ENCODE measurements around the gene ALOXE3.
A peak's percentile ranks its signal among the peaks of the same experiment; 100 is the strongest.

The ALOXE3 gene

DNA sequence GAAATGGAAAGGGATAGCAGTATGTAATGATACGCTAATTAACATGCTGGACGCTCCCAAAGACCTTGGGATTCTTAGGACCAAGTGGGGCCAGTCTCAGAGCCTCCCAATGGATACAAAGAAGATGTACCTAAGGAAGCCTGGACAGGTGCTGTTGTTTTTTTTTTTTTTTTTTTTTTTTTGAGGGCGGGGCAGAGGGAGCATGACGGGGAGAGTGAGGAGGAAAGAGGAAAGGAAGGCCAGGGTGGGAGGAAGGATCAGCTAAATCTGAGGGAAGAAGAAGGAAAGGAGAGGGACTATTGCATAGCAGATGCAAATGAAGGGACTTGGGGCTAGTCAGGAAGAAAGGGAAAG lies 41.9 kb upstream of the ALOXE3 start:
- no peak overlapping the region for H3K4me3 ChIP-seq (ENCODE audit: low read depth in 1 of 2, low read length in 2 of 2)
- no peak overlapping the region for H3K27ac ChIP-seq (ENCODE audit: low read depth, low read length)
- no peaks in the 10 kb centered on the region for H3K9me3 ChIP-seq (ENCODE audit: low read length)
- H3K4me1 ChIP-seq (ENCODE audit: insufficient read depth, low read length): peaks cover 50% of the 10 kb centered on the region
- no peaks in the 10 kb centered on the region for H3K27me3 ChIP-seq (ENCODE audit: control insufficient read depth in 1 of 2, insufficient read depth in 2 of 2, low read length in 2 of 2)
- no peak overlapping the region for H3K9ac ChIP-seq (ENCODE audit: low read length)
- peaks cover 24% of the 10 kb centered on the region for H3K36me3 ChIP-seq (ENCODE audit: insufficient read depth, low read length)

DNA sequence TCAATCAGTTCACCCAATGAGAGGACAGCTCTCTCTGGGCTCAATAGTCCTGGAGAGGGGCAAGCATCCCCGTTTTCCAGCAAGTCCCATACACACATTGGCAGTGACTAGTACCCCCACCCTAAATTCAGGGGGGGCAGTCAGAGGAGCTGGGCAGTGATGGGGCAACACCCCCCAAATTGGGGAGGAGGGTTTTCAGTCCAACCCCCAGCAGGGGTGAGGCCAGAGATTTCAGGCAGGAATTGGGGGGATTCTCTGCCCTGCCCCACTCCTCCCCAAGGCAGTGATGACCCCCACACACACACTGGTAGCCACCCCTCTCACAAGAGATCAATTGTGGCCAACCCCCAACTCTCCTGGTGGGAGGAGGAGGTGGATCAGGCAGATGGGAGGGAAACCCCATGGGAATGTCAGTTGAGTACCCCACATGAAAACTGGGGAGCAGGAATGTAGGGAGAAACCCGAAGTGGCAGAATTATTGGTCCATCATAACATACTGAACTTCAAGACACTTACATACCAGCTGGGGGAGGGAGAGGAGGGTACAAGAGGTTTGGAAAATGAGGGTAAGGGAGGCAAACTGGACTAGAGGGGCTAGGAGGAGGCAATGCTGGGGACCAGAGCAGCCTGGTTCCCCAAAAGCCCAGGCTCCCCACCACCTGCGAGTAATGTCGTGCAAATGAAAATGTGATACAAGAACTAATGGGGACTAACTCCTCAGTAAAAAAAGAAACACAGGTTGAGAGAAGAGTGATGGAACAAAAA lies 41.3 kb upstream of the ALOXE3 start:
- Histone ChIP-seq H3K9me3 (ENCODE audit: low read length) (no peaks in the 10 kb centered on the region), H3K9ac (ENCODE audit: low read length) (no peak overlapping the region), H3K4me1 (ENCODE audit: insufficient read depth, low read length) (peaks cover 47% of the 10 kb centered on the region), H3K27me3 (ENCODE audit: control insufficient read depth in 1 of 2, insufficient read depth in 2 of 2, low read length in 2 of 2) (no peaks in the 10 kb centered on the region), H3K4me3 (ENCODE audit: low read depth in 1 of 2, low read length in 2 of 2) (no peak overlapping the region), H3K27ac (ENCODE audit: low read depth, low read length) (peak overlapping the region; percentile 3), H3K36me3 (ENCODE audit: insufficient read depth, low read length) (peaks cover 24% of the 10 kb centered on the region)

DNA sequence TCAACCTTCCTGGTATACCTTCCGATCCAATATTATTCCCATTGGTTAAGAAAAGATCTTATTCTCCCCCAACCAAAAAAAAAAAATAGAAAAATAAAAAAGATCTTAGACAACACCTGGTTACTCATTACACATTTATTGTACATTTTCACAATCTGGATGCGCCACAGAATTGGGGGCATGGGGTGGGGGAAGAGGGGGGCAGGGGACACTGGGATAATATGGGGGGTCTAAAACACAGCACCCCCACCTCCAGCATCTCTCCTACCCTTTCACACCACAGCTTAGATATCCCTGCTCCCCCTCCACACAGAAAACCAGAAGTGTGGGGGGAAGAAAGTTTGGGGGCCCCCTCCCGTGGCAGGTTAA lies 40.7 kb upstream of the ALOXE3 start:
- Histone ChIP-seq H3K36me3 (ENCODE audit: insufficient read depth, low read length) (peaks cover 24% of the 10 kb centered on the region), H3K4me3 (ENCODE audit: low read depth in 1 of 2, low read length in 2 of 2) (no peak overlapping the region), H3K9ac (ENCODE audit: low read length) (no peak overlapping the region), H3K9me3 (ENCODE audit: low read length) (no peaks in the 10 kb centered on the region), H3K27me3 (ENCODE audit: control insufficient read depth in 1 of 2, insufficient read depth in 2 of 2, low read length in 2 of 2) (no peaks in the 10 kb centered on the region), H3K27ac (ENCODE audit: low read depth, low read length) (no peak overlapping the region), H3K4me1 (ENCODE audit: insufficient read depth, low read length) (peaks cover 41% of the 10 kb centered on the region)

DNA sequence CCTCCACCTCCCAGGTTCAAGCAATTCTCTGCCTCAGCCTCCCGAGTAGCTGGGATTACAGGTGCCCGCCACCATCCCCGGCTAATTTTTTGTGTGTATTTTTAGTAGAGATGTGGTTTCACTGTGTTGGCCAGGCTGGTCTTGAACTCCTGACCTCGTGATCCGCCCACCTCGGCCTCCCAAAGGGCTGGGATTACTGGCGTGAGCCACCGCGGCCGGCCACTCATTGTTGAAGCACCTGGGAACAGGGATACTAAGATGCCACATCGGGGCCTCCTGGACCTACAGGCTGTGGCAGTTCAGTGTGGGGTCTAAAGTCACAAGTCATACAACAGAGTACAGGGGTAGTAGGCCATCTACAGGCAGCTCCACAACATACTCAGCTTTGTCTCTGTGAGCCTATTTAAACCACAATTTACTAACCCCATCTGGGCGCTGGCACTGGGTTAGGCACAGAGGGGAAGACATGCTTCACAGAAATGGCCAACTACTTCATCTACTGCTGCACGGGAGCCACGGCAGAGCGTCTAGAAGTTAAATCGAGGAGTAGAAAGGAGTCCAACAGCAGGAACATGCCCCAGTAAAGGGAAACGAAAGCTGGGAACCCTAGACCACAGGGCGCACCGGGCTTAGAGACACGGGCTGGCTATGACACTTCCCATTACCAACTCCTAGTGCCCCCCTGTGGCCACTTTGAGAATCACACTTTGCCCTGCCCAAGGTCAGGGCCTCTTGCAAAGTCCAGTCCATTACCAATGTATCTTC lies 40.1 kb upstream of the ALOXE3 start:
- no peaks in the 10 kb centered on the region for H3K27me3 ChIP-seq (ENCODE audit: control insufficient read depth in 1 of 2, insufficient read depth in 2 of 2, low read length in 2 of 2)
- no peak overlapping the region for H3K9ac ChIP-seq (ENCODE audit: low read length)
- peak overlapping the region; percentile 89 for H3K27ac ChIP-seq (ENCODE audit: low read depth, low read length)
- H3K36me3 ChIP-seq (ENCODE audit: insufficient read depth, low read length): peaks cover 25% of the 10 kb centered on the region
- H3K9me3 ChIP-seq (ENCODE audit: low read length): no peaks in the 10 kb centered on the region
- peak overlapping the region in 1 of 2 donors; percentile 33 for H3K4me3 ChIP-seq (ENCODE audit: low read depth in 1 of 2, low read length in 2 of 2)
- peaks cover 41% of the 10 kb centered on the region for H3K4me1 ChIP-seq (ENCODE audit: insufficient read depth, low read length)

DNA sequence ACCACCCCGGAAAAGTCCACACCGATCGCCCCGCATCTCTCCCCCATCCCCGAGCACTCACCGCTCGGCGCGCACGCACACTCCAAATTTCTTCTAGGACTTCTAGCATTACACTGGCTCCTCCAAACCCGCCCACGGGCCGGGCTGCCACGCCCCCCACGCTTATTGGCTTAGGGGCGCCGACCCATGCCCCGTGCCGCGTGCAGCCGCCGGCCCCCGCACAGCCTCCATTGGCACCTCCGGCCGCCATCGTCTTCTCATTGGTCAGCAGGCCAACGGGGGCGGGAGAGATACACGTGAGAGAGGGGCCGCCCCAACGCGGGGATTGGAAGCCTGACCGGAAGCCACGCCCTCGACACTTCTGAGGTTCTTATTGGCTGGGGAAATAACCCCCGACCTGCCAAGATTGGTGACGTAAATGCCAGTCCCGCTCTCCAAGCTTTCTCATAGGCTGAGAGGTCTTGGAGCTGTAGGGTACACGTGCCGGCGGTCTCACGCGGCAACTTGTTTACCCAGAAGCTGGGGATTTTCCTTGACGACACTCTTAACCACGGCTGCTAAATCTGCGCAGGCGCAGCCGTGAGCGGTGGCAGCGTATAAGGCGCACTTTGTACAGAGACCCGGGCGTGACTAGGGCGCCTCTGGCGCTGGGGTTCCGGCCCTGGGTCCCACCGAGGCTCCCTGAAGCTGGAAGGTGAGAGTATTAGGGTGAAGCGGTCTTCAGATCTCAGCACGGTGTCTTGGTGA lies 38.1 kb upstream of the ALOXE3 start:
- H3K27ac ChIP-seq (ENCODE audit: low read depth, low read length): peak overlapping the region; percentile 99
- no peaks in the 10 kb centered on the region for H3K27me3 ChIP-seq (ENCODE audit: control insufficient read depth in 1 of 2, insufficient read depth in 2 of 2, low read length in 2 of 2)
- H3K4me3 ChIP-seq (ENCODE audit: low read depth in 1 of 2, low read length in 2 of 2): peak overlapping the region; percentile 81 to 100
- H3K36me3 ChIP-seq (ENCODE audit: insufficient read depth, low read length): peaks cover 30% of the 10 kb centered on the region
- peak overlapping the region; percentile 100 for H3K9ac ChIP-seq (ENCODE audit: low read length)
- peaks cover 44% of the 10 kb centered on the region for H3K4me1 ChIP-seq (ENCODE audit: insufficient read depth, low read length)
- no peaks in the 10 kb centered on the region for H3K9me3 ChIP-seq (ENCODE audit: low read length)

DNA sequence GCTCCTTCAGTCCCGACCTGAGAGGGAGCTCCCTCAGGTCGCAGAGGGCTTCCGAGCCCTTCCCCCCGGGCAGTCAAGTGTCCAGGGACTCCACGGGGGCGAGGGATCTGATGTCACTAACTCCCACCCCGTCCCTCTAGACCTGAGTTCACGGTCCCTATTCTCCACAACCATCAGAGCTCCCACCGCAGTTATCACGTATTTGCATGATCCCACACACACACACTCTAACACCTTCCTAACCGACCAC lies 37.6 kb upstream of the ALOXE3 start:
- H3K4me1 ChIP-seq (ENCODE audit: insufficient read depth, low read length): peaks cover 40% of the 10 kb centered on the region

DNA sequence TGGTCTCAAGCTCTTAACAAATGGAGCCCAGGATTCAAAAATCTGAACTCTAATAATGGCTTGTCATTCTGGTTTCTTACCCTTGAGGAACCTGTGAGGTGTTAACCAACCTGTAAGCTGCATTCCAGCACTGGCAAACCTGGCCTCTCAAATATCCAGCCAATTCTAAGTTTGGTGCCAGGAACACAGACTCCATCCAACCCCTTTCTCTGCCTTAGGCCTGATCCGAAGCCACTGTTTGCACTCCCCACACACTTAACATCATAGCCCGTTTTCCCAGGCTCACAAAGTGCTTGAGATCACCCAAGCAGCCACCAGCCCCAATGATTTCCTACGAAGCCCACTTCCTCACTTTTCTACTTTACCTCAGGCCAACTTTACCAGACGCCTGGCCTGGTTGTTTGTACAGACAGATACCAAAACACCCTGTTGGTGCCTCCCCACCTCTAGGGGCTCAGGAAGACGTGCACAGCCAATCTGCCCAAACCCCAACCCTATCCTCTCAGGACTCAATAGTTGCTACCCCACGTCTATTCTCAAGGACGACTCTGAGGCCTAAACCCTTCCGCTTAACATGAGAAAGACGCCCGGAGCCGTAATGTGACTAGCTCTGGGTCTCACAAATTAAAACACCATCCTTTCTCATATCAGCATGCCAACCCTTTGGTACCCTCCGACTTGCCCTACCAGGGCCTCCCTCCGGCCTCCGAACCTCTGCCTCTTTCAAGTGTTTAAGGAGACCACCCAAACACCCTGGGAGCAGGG lies 37.1 kb upstream of the ALOXE3 start:
- Histone ChIP-seq H3K27me3 (ENCODE audit: control insufficient read depth in 1 of 2, insufficient read depth in 2 of 2, low read length in 2 of 2) (no peaks in the 10 kb centered on the region), H3K27ac (ENCODE audit: low read depth, low read length) (peak overlapping the region; percentile 99)

More for the DNA sequence above, 37.6 kb upstream of the ALOXE3 start:
- H3K27ac ChIP-seq (ENCODE audit: low read depth, low read length): peak overlapping the region; percentile 99
- H3K9ac ChIP-seq (ENCODE audit: low read length): peak overlapping the region; percentile 100
- peak overlapping the region; percentile 81 to 100 for H3K4me3 ChIP-seq (ENCODE audit: low read depth in 1 of 2, low read length in 2 of 2)
- no peaks in the 10 kb centered on the region for H3K27me3 ChIP-seq (ENCODE audit: control insufficient read depth in 1 of 2, insufficient read depth in 2 of 2, low read length in 2 of 2)
- H3K9me3 ChIP-seq (ENCODE audit: low read length): no peaks in the 10 kb centered on the region
- peaks cover 25% of the 10 kb centered on the region for H3K36me3 ChIP-seq (ENCODE audit: insufficient read depth, low read length)

DNA sequence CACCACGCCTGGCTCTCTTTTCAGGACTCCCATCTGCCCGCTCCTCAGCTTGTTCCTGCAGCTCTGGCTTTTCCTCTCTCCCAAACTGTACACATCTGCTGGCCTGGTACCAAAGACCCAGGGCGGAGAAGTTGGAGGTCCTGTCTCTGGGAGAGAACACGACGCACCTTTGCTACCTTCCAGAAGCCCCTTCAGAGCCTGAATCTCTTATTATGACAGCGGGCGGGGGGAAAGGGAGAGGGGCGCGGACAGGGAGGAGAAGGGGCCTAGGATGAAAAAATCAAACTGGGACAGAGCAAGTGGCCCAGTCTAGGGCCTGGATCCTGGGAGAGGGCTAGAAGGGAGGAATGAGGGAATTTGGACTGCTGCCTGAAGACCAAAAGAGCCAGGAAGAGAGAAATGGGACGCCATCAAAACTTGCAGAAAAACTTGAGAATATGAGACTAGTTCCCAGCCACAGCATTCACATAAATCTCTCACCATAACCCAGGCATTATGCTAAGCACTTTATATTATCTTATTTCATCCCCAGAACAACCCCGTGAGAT lies 36.4 kb upstream of the ALOXE3 start:
- Histone ChIP-seq H3K36me3 (ENCODE audit: insufficient read depth, low read length) (peaks cover 27% of the 10 kb centered on the region), H3K9me3 (ENCODE audit: low read length) (no peaks in the 10 kb centered on the region), H3K4me1 (ENCODE audit: insufficient read depth, low read length) (peaks cover 48% of the 10 kb centered on the region), H3K27ac (ENCODE audit: low read depth, low read length) (peak overlapping the region; percentile 99), H3K9ac (ENCODE audit: low read length) (peak overlapping the region; percentile 100), H3K27me3 (ENCODE audit: control insufficient read depth in 1 of 2, insufficient read depth in 2 of 2, low read length in 2 of 2) (no peaks in the 10 kb centered on the region), H3K4me3 (ENCODE audit: low read depth in 1 of 2, low read length in 2 of 2) (peak overlapping the region; percentile 81 to 100)

More for the DNA sequence above, 37.1 kb upstream of the ALOXE3 start:
- Histone ChIP-seq H3K9me3 (ENCODE audit: low read length) (no peaks in the 10 kb centered on the region), H3K4me1 (ENCODE audit: insufficient read depth, low read length) (peaks cover 41% of the 10 kb centered on the region), H3K36me3 (ENCODE audit: insufficient read depth, low read length) (peaks cover 26% of the 10 kb centered on the region), H3K9ac (ENCODE audit: low read length) (peak overlapping the region; percentile 100), H3K4me3 (ENCODE audit: low read depth in 1 of 2, low read length in 2 of 2) (peak overlapping the region; percentile 81 to 100)

DNA sequence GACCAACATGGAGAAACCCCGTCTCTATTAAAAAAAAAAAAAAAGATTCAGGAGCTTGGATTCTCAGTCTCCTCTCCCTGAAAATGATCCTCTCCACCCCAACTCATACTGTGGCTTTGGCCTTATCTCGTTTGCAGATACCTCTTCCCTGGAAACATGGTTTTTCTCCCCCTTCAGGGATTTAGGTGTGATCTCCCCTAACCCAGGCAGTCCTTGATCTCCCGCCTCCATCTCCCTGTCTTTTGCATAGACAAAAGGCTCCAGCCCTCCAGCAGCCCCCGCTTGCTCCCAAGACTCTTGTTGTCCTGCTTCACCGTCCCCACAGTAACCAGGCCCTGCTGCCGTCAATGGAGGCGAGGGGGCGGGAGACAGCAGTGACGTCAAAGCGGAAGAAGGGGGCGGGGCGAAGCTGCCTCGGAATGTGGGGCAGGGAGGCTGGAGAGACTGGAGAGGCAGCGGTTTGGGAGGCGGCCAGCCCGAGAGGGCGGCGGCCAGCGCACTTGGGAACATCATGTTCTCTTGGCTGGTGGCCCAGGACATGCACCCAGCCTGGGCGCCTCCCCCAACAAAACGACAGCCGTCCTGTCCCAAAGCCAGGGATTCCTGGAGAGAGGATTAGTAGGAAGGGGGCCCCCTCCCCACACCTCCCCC lies 35.8 kb upstream of the ALOXE3 start:
- Histone ChIP-seq H3K27ac (ENCODE audit: low read depth, low read length) (peak overlapping the region; percentile 99), H3K36me3 (ENCODE audit: insufficient read depth, low read length) (peaks cover 27% of the 10 kb centered on the region), H3K9ac (ENCODE audit: low read length) (peak overlapping the region; percentile 100), H3K9me3 (ENCODE audit: low read length) (no peaks in the 10 kb centered on the region), H3K4me3 (ENCODE audit: low read depth in 1 of 2, low read length in 2 of 2) (peak overlapping the region; percentile 81 to 100), H3K27me3 (ENCODE audit: control insufficient read depth in 1 of 2, insufficient read depth in 2 of 2, low read length in 2 of 2) (no peaks in the 10 kb centered on the region), H3K4me1 (ENCODE audit: insufficient read depth, low read length) (peaks cover 47% of the 10 kb centered on the region)

DNA sequence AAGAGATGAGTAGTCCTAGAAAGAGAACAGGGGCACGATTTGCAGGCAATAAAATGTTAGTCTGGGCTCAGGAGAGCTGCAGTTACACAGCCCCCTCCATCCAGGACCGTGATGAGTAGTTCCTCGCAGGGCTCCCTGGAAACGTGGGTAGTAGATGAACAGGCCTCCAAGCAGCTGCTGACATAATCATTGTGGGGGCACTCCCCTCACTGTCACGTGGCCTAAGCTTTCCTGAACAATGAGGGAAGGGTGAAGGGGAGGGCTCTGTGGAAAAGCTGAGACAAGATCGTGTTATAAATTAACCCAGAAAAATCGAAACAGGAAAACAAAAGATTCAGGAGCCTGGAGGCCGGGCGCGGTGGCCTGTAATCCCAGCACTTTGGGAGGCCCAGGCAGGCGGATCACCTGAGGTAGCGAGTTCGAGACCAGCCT lies 35.2 kb upstream of the ALOXE3 start:
- Histone ChIP-seq H3K4me1 (ENCODE audit: insufficient read depth, low read length) (peaks cover 46% of the 10 kb centered on the region), H3K27me3 (ENCODE audit: control insufficient read depth in 1 of 2, insufficient read depth in 2 of 2, low read length in 2 of 2) (no peaks in the 10 kb centered on the region), H3K9ac (ENCODE audit: low read length) (peak overlapping the region; percentile 92), H3K9me3 (ENCODE audit: low read length) (no peaks in the 10 kb centered on the region), H3K4me3 (ENCODE audit: low read depth in 1 of 2, low read length in 2 of 2) (peak overlapping the region; percentile 29 to 89), H3K27ac (ENCODE audit: low read depth, low read length) (peak overlapping the region; percentile 98), H3K36me3 (ENCODE audit: insufficient read depth, low read length) (peaks cover 33% of the 10 kb centered on the region)
